Heart right ventricle (tissue), 16 donors: Measurements from ENCODE around the gene STK40. TPM values are rescaled to one million over a fixed set of nuclear protein-coding genes. Genes with fewer than 3 reads are reported as not detected.
A peak's percentile ranks its signal among the peaks of the same experiment; 100 is the strongest.

ENCODE experiments used
- ATAC-seq, 8 donors: fragments of 200-7000 bp; cut with Tn5 transposase; one replicate each; pipeline ENCODE4 v1.9.1; 2020; ENCODE audit warnings: mild to moderate bottlenecking in 8 of 8, moderate library complexity in 8 of 8, moderate number of reproducible peaks in 1 of 8
- DNase-seq, 2 donors: peaks; one replicate each; pipeline ENCODE4 v3.0.0-alpha.2; 2020
- H3K27ac ChIP-seq, 10 donors: fragments of 200-600 bp; sonication (generic) in 2 of 10; one replicate each; pipeline versions ENCODE4 v1.5.0 to v1.8.0; 2020 to 2022; ENCODE audit warnings: mild to moderate bottlenecking in 3 of 10
- H3K27me3 ChIP-seq, 7 donors: fragments of 200-600 bp; one replicate each; pipeline ENCODE4 v1.8.0; 2021 to 2022; ENCODE audit warnings: mild to moderate bottlenecking in 2 of 7
- H3K36me3 ChIP-seq, 9 donors: fragments of 200-600 bp; sonication (generic) in 1 of 9; one replicate each; pipeline versions ENCODE4 v1.5.0 to v1.8.0; 2020 to 2022; ENCODE audit warnings: mild to moderate bottlenecking in 2 of 9
- H3K4me1 ChIP-seq, 9 donors: fragments of 200-600 bp; sonication (generic) in 1 of 9; one replicate each; pipeline versions ENCODE4 v1.5.0 to v1.8.0; 2020 to 2022; ENCODE audit warnings: mild to moderate bottlenecking in 4 of 9
- H3K4me3 ChIP-seq, 10 donors: fragments of 200-600 bp; sonication (generic) in 2 of 10; one replicate each; pipeline versions ENCODE4 v1.5.0 to v1.8.0; 2020 to 2022; ENCODE audit warnings: mild to moderate bottlenecking in 7 of 10, moderate library complexity in 2 of 10
- H3K9me3 ChIP-seq, 11 donors: fragments of 200-600 bp in 10 of 11; sonication (generic) in 2 of 11; one replicate each; pipeline versions ENCODE4 v1.5.0 to v1.8.0; 2013 to 2022; ENCODE audit warnings: mild to moderate bottlenecking in 2 of 11, control low read depth in 1 of 11, moderate library complexity in 1 of 11
- WGBS, 2 donors: extraction: QIAGEN DNeasy Blood & Tissue Kit; methylation state at CpG; one replicate each; pipeline ENCODE4 v1.1.7; 2013; ENCODE audit warnings: inconsistent platforms in 1 of 2; 5-methylcytosine and 5-hydroxymethylcytosine counted together
- intact Hi-C, 10 donors: fragments of 100-400 bp; cut with DNase I; formaldehyde crosslinking; loops; one replicate each; pipeline versions ENCODE4 v1.11.1 to v1.14.2; 2022
- long read RNA-seq, 3 donors: library from polyadenylated mRNA; unstranded; transcript quantifications; one replicate each; pipeline ENCODE4 v2.0.0, GENCODE V29; 2020 to 2021
- polyA plus RNA-seq, 2 donors: library from polyadenylated mRNA; stranded (reverse); fragments of 200-250 nt; gene quantifications; one replicate each; pipeline ENCODE4 v1.2.3, GENCODE V29; 2013
- total RNA-seq, 10 donors: library from RNA; stranded (reverse); fragmentation: NEBNext Ultra II Directional in 3 of 10; extraction: Animal tissue kit (Norgen Biotek cat#: 25700) in 3 of 10; gene quantifications; one replicate each; pipeline versions ENCODE4 v1.2.1 to v1.2.4, GENCODE V29; 2021 to 2023
- TF ChIP-seq, protein P1 (sequence below), 9 donors: fragments of 200-600 bp; sonication (generic) in 2 of 9; IDR thresholded peaks; one replicate each; pipeline versions ENCODE4 v1.5.0 to v1.8.0; 2021 to 2022; ENCODE audit warnings: antibody characterized with exemption in 9 of 9, mild to moderate bottlenecking in 5 of 9, moderate library complexity in 1 of 9
- donor health status: Arrhythmogenic right ventricular cardiomyopathy.
- donor health status: ischemic (EF 13 %, LVEDD 7.1; RV severe dilation, severe dysfunction).
- donor health status: healthy with polysubstance abuse.
- donor health status: DM: no; HTN: yes; CAD: no.
- donor health status: DM: no; HTN: no; CAD: no.
- donor health status: ischemic (EF 25% LVEDD 6.9; RV normal size, moderate dysfunction).
- donor health status: ischemic (EF 25% LVEDD 5.7; RV mildly dilated, moderate dysfunction).
- donor health status: healthy.
- donor health status: DM: yes; HTN: yes; CAD: no.
- donor health status: Ischemic cardiomyopathy.
- donor health status: ischemic (EF 35%, LVEDD 5.7; RV mildly dilated, moderate dysfunction).
- donor health status: nonischemic (EF 11% LVEDD 7.7; RV severe dilation, severe dysfunction).
- donor health status: DM: yes; HTN: yes; CAD: no.
- donor health status: PGD.
- donor health status: ischemic (EF 29% LVEDD 5.4; RV normal size, mild dysfunction).
- donor health status: nonischemic (EF 23%, LVEDD 6.1; RV moderate dilation, normal function).

The STK40 gene, protein sequence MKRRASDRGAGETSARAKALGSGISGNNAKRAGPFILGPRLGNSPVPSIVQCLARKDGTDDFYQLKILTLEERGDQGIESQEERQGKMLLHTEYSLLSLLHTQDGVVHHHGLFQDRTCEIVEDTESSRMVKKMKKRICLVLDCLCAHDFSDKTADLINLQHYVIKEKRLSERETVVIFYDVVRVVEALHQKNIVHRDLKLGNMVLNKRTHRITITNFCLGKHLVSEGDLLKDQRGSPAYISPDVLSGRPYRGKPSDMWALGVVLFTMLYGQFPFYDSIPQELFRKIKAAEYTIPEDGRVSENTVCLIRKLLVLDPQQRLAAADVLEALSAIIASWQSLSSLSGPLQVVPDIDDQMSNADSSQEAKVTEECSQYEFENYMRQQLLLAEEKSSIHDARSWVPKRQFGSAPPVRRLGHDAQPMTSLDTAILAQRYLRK
- total RNA-seq (10 to 100 TPM; 45.2 to 81.6 (median 60.8) TPM), polyA plus RNA-seq (10 to 100 TPM; 15.5 to 29.3 TPM)
- long read RNA-seq, donor 1, transcript STK40-204 (11 exons, 3,621 nt) = major isoform, 15 of 44 reads
- long read RNA-seq, donor 1, partial matches to known transcripts = 4 of 44 reads
- long read RNA-seq, donor 1, other reads (novel, unspliced or antisense) = 25 of 44 reads
- long read RNA-seq, donor 2, transcript STK40-204 (11 exons, 3,621 nt) = major isoform, 15 of 37 reads
- long read RNA-seq, donor 2, partial matches to known transcripts = 4 of 37 reads
- long read RNA-seq, donor 2, other reads (novel, unspliced or antisense) = 18 of 37 reads
- long read RNA-seq, donor 3, partial matches to known transcripts = 4 of 41 reads
- long read RNA-seq, donor 3, other reads (novel, unspliced or antisense) = 36 of 41 reads

- TF ChIP-seq, protein P1, sequence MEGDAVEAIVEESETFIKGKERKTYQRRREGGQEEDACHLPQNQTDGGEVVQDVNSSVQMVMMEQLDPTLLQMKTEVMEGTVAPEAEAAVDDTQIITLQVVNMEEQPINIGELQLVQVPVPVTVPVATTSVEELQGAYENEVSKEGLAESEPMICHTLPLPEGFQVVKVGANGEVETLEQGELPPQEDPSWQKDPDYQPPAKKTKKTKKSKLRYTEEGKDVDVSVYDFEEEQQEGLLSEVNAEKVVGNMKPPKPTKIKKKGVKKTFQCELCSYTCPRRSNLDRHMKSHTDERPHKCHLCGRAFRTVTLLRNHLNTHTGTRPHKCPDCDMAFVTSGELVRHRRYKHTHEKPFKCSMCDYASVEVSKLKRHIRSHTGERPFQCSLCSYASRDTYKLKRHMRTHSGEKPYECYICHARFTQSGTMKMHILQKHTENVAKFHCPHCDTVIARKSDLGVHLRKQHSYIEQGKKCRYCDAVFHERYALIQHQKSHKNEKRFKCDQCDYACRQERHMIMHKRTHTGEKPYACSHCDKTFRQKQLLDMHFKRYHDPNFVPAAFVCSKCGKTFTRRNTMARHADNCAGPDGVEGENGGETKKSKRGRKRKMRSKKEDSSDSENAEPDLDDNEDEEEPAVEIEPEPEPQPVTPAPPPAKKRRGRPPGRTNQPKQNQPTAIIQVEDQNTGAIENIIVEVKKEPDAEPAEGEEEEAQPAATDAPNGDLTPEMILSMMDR (IDR thresholded peaks at IDR 0.05) = peak in 1 of 9 donors; percentile 13
- peak; percentile 88 to 97 (median 94) for ATAC-seq
- intact Hi-C loops = loop anchor here in 3 of 10 donors (1.0 to 10.0 kb wide), 5 partner anchors 12 to 241 kb away; partner anchors contain the start of genes EVA1B (in 1 of the 3), LSM10 (in 1 of the 3), THRAP3 (in 1 of the 3) and TRAPPC3 (in 1 of the 3)
- DNase-seq = peak; percentile 98 to 99
- Histone ChIP-seq H3K4me3 (peak within 1 kb of the TSS; percentile 83 to 100 (median 95)), H3K36me3 (peaks cover 0 to 12% (median 0%) of the 10 kb centered on the region in 9 donors), H3K4me1 (peaks cover 11 to 84% (median 73%) of the 10 kb centered on the region in 9 donors), H3K9me3 (no peaks in the 10 kb centered on the region), H3K27ac (peak within 1 kb of the TSS; percentile 78 to 99 (median 96)), H3K27me3 (no peaks in the 10 kb centered on the region)
- WGBS, 2 donors = 0% methylated on average over 73 to 82 of the region's 82 CpGs
Observed at GRCh38 chr1:36385410-36386264, at the start of gene STK40. STK40 (minus strand) TSS chr1:36385924; CDS start chr1:36361332, 24,592 bp downstream.

- ATAC-seq = no peak
- H3K9me3 ChIP-seq = no peaks in the 10 kb centered on the region
- peaks cover 0 to 47% (median 22%) of the 10 kb centered on the region in 9 donors for H3K36me3 ChIP-seq
- DNase-seq = no peak
- peak overlapping the region in 1 of 10 donors; percentile 17 for H3K27ac ChIP-seq
- H3K4me3 ChIP-seq = no peak overlapping the region
- TF ChIP-seq, protein P1 (IDR thresholded peaks at IDR 0.05) = no peak
- H3K4me1 ChIP-seq = peaks cover 0 to 4% (median 0%) of the 10 kb centered on the region in 9 donors
- intact Hi-C loops = no loop called here
- 39 to 52% methylated on average over 1 of the region's 1 CpG for WGBS, 2 donors
- no peaks in the 10 kb centered on the region for H3K27me3 ChIP-seq
Observed at GRCh38 chr1:36433102-36433501, 47.4 kb upstream of the STK40 start.

GRCh38 chr1:36432616-36433015 lies 46.9 kb upstream of the STK40 start:
- Histone ChIP-seq H3K27ac (peak overlapping the region in 2 of 10 donors; percentile 4 to 17), H3K4me1 (peaks cover 0 to 4% (median 0%) of the 10 kb centered on the region in 9 donors), H3K4me3 (no peak overlapping the region), H3K36me3 (peaks cover 0 to 46% (median 22%) of the 10 kb centered on the region in 9 donors), H3K9me3 (no peaks in the 10 kb centered on the region), H3K27me3 (no peaks in the 10 kb centered on the region)
- TF ChIP-seq, protein P1 (IDR thresholded peaks at IDR 0.05) = no peak
- intact Hi-C loops = no loop called here
- no peak for ATAC-seq
- WGBS, 2 donors = 57 to 63% methylated on average over 4 of the region's 4 CpGs
- DNase-seq = no peak
